CD14-positive monocyte (primary cell): ENCODE results near the gene CRISPLD2. TPM values are rescaled to one million over a fixed set of nuclear protein-coding genes. Genes with fewer than 3 reads are reported as not detected.
A peak's percentile ranks its signal among the peaks of the same experiment; 100 is the strongest.
"Not testable (repeated sequence)": the region's sequence is repeated elsewhere in the genome, so short reads cannot be mapped to it uniquely, and the experiment has no call there.

Experiments used
- DNase-seq, 3 donors: peaks; one replicate each; pipeline ENCODE4 v3.0.0-alpha.2; 2011 to 2022
- H2AFZ ChIP-seq: 2 replicates; pipeline ENCODE4 v1.6.0; 2012; ENCODE audit warnings: mild to moderate bottlenecking, low read depth, low read length, inconsistent platforms; ENCODE audit not compliant: insufficient read depth, poor library complexity, severe bottlenecking
- H3K27ac ChIP-seq, 2 donors: 1 replicate in 1 of 2; 2 replicates in 1 of 2; pipeline ENCODE4 v1.5.1; 2012 to 2013; ENCODE audit warnings: low read length in 2 of 2, control low read depth in 1 of 2, inconsistent platforms in 1 of 2, low read depth in 1 of 2, mild to moderate bottlenecking in 1 of 2
- H3K27me3 ChIP-seq, 2 donors: one replicate each; pipeline versions ENCODE4 v1.6.0 to v1.6.1; 2011 to 2013; ENCODE audit warnings: low read length in 2 of 2; ENCODE audit not compliant: control insufficient read depth in 2 of 2, insufficient read depth in 2 of 2
- H3K36me3 ChIP-seq, 2 donors: replicated peaks in 1 of 2; 1 replicate in 1 of 2; 2 replicates in 1 of 2; pipeline versions ENCODE4 v1.5.1 to v1.6.1; 2012 to 2013; ENCODE audit warnings: low read length in 2 of 2, control low read depth in 1 of 2, inconsistent platforms in 1 of 2, mild to moderate bottlenecking in 1 of 2; ENCODE audit not compliant: insufficient read depth in 2 of 2, control insufficient read depth in 1 of 2
- H3K4me1 ChIP-seq, 2 donors: 1 replicate in 1 of 2; 2 replicates in 1 of 2; pipeline versions ENCODE4 v1.5.1 to v1.6.1; 2012 to 2013; ENCODE audit warnings: low read length in 2 of 2, control low read depth in 1 of 2, inconsistent platforms in 1 of 2, mild to moderate bottlenecking in 1 of 2, moderate library complexity in 1 of 2; ENCODE audit not compliant: insufficient read depth in 2 of 2, control insufficient read depth in 1 of 2
- H3K4me2 ChIP-seq: replicated peaks from 2 replicates; pipeline ENCODE3; 2012; ENCODE audit warnings: low read length, moderate library complexity, mild to moderate bottlenecking; ENCODE audit not compliant: poor library complexity, severe bottlenecking; ENCODE audit errors: extremely low read depth
- H3K4me3 ChIP-seq, 3 experiments: fragments of 200-600 bp in 1 of 3; sonication (generic) in 1 of 3; replicated peaks in 1 of 3; 1 replicate in 2 of 3; 2 replicates in 1 of 3; pipeline ENCODE4 v1.5.1; 2011 to 2013; ENCODE audit warnings: low read length in 3 of 3, mild to moderate bottlenecking in 3 of 3, control low read depth in 2 of 3, low read depth in 2 of 3, inconsistent platforms in 1 of 3, moderate library complexity in 1 of 3
- H3K79me2 ChIP-seq: 2 replicates; pipeline ENCODE4 v1.6.0; 2012; ENCODE audit warnings: mild to moderate bottlenecking, control low read depth, inconsistent platforms, low read length, moderate library complexity; ENCODE audit not compliant: insufficient read depth
- H3K9ac ChIP-seq: 2 replicates; pipeline ENCODE4 v1.6.0; 2017; ENCODE audit warnings: low read length, mild to moderate bottlenecking; ENCODE audit not compliant: insufficient read depth, poor library complexity, severe bottlenecking
- H3K9me3 ChIP-seq, 2 donors: replicated peaks in 1 of 2; 1 replicate in 1 of 2; 2 replicates in 1 of 2; pipeline versions ENCODE4 v1.5.1 to v1.6.1; 2012 to 2013; ENCODE audit warnings: low read length in 2 of 2, control low read depth in 1 of 2; ENCODE audit not compliant: control insufficient read depth in 1 of 2, insufficient read depth in 1 of 2
- H4K20me1 ChIP-seq: 2 replicates; pipeline ENCODE4 v1.6.0; 2012; ENCODE audit warnings: mild to moderate bottlenecking, low read length, control low read depth, moderate library complexity; ENCODE audit not compliant: insufficient read depth
- H3K27ac Mint-ChIP-seq, 7 donors: one replicate each; pipeline ENCODE4 v1.8.0; 2020; ENCODE audit warnings: mild to moderate bottlenecking in 7 of 7, mixed read lengths in 7 of 7, moderate library complexity in 6 of 7, inconsistent platforms in 2 of 7
- H3K27me3 Mint-ChIP-seq, 3 donors: one replicate each; pipeline ENCODE4 v1.8.0; 2021 to 2022; ENCODE audit warnings: low read depth in 3 of 3, mild to moderate bottlenecking in 3 of 3, mixed read lengths in 3 of 3, moderate library complexity in 3 of 3, inconsistent platforms in 1 of 3
- H3K36me3 Mint-ChIP-seq, 2 donors: one replicate each; pipeline ENCODE4 v1.8.0; 2020; ENCODE audit warnings: mixed read lengths in 2 of 2, inconsistent platforms in 1 of 2, mild to moderate bottlenecking in 1 of 2
- H3K4me1 Mint-ChIP-seq: one replicate; pipeline ENCODE4 v1.8.0; 2020; ENCODE audit warnings: mild to moderate bottlenecking, mixed read lengths
- H3K4me3 Mint-ChIP-seq, 2 donors: one replicate each; pipeline ENCODE4 v1.8.0; 2020; ENCODE audit warnings: mild to moderate bottlenecking in 2 of 2, mixed read lengths in 2 of 2, moderate library complexity in 1 of 2
- H3K9me3 Mint-ChIP-seq, 7 donors: one replicate each; pipeline ENCODE4 v1.8.0; 2020 to 2022; ENCODE audit warnings: mixed read lengths in 7 of 7, mild to moderate bottlenecking in 6 of 7, moderate library complexity in 6 of 7, inconsistent platforms in 2 of 7
- WGBS: methylation state at CpG from one replicate; pipeline ENCODE4 v1.1.5; 2013; ENCODE audit warnings: missing lambda C conversion rate; ENCODE audit not compliant: insufficient coverage; 5-methylcytosine and 5-hydroxymethylcytosine counted together
- intact Hi-C, 2 donors: fragments of 100-400 bp; cut with micrococcal nuclease; formaldehyde crosslinking; loops; one replicate each; pipeline versions ENCODE4 v1.15.0 to v1.15.1; 2023
- polyA plus RNA-seq, 3 donors: library from polyadenylated mRNA; depleted of rRNA in 1 of 3; unstranded in 2 of 3; stranded (reverse) in 1 of 3; fragments of 300-500 nt in 2 of 3; fragments of >200 nt in 1 of 3; fragmentation: Illumina TruSeq in 2 of 3; gene quantifications; 1 replicate in 2 of 3; 2 replicates in 1 of 3; pipeline ENCODE4 v1.2.3, GENCODE V29; 2012 to 2021
- TF ChIP-seq, protein P1 (sequence below): fragments of 200-600 bp; IDR thresholded peaks from one replicate; pipeline ENCODE4 v1.8.0; 2022; ENCODE audit warnings: antibody characterized with exemption, mild to moderate bottlenecking

CRISPLD2 gene
- polyA plus RNA-seq, 3 donors: 40.7 to 90.4 (median 69.0) TPM

DNA sequence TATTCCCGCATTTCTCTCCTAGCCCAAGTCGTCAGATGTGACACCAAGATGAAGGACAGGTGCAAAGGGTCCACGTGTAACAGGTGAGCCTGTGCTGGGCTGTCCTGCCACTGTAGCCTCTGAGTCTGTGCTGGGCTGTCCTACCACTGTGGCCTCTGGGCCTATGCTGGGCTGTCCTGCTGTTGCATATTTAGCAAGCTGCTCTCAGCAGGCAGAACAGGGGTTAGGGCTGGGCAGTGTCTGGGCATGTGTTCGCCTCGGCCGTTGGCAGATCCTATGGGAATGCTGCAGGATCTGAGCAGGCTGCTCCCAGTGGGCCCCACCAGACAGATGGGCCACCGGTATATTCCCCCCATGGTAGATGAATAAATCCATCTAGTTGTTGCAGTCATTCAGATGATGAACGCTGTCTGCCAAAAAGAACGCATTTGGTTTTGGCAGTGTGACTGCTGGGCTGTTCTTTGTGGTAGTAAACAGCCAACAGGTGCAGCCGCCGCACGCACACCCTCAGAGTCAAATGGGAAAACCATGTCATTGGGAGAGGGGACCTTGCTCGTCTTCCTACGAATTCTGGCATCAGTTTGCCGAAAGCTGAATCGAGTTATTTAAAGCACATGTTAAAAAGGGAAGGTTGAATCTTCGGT lies 49.2 kb downstream of the CRISPLD2 start:
- no peaks in the 10 kb centered on the region for H3K27me3 ChIP-seq
- TF ChIP-seq, protein P1, sequence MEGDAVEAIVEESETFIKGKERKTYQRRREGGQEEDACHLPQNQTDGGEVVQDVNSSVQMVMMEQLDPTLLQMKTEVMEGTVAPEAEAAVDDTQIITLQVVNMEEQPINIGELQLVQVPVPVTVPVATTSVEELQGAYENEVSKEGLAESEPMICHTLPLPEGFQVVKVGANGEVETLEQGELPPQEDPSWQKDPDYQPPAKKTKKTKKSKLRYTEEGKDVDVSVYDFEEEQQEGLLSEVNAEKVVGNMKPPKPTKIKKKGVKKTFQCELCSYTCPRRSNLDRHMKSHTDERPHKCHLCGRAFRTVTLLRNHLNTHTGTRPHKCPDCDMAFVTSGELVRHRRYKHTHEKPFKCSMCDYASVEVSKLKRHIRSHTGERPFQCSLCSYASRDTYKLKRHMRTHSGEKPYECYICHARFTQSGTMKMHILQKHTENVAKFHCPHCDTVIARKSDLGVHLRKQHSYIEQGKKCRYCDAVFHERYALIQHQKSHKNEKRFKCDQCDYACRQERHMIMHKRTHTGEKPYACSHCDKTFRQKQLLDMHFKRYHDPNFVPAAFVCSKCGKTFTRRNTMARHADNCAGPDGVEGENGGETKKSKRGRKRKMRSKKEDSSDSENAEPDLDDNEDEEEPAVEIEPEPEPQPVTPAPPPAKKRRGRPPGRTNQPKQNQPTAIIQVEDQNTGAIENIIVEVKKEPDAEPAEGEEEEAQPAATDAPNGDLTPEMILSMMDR: no peak
- no peaks in the 10 kb centered on the region for H3K4me1 ChIP-seq
- H3K36me3 ChIP-seq: peaks cover 62 to 94% of the 10 kb centered on the region in 2 donors
- no peaks in the 10 kb centered on the region for H3K4me1 Mint-ChIP-seq
- no peak overlapping the region for H3K4me2 ChIP-seq
- H3K9me3 Mint-ChIP-seq: peaks cover 0 to 4% (median 0%) of the 10 kb centered on the region in 7 donors
- no peak overlapping the region for H3K4me3 Mint-ChIP-seq
- WGBS: 98% methylated on average over 16 of the region's 17 CpGs
- intact Hi-C loops: no loop called here
- H4K20me1 ChIP-seq: no peaks in the 10 kb centered on the region
- H3K9me3 ChIP-seq: no peaks in the 10 kb centered on the region
- peaks cover 6 to 9% (median 8%) of the 10 kb centered on the region in 3 donors for H3K27me3 Mint-ChIP-seq
- H3K4me3 ChIP-seq: no peak overlapping the region
- H2AFZ ChIP-seq: no peak overlapping the region
- peaks cover 85 to 97% of the 10 kb centered on the region in 2 donors for H3K36me3 Mint-ChIP-seq
- no peaks in the 10 kb centered on the region for H3K79me2 ChIP-seq
- H3K27ac ChIP-seq: no peak overlapping the region
- H3K9ac ChIP-seq: no peak overlapping the region
- no peak overlapping the region for H3K27ac Mint-ChIP-seq
- no peak for DNase-seq

DNA sequence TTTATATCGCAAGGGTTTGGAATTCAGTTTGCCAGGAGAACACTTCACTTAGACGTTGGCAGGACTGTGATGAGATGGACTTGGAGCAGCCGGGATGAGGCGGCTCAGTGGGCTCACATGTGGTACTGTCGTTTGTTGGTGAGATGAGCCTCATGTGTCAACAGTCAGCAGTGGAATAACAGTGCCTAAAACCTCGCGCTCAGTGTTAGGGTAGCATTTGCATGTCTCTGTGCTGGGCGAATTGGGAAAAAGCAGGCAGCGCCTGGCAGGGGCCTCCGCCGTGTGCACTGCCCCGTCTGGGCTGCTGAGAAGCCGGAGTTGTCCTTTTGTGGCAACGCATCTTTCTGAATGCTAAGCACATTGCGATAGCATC lies 49.7 kb downstream of the CRISPLD2 start:
- no peak overlapping the region for H2AFZ ChIP-seq
- H3K9ac ChIP-seq: no peak overlapping the region
- Mint-ChIP-seq H3K27me3 (peaks cover 5 to 9% (median 6%) of the 10 kb centered on the region in 3 donors), H3K27ac (no peak overlapping the region), H3K9me3 (peaks cover 0 to 7% (median 3%) of the 10 kb centered on the region in 7 donors), H3K4me1 (no peaks in the 10 kb centered on the region), H3K4me3 (no peak overlapping the region), H3K36me3 (peaks cover 86 to 97% of the 10 kb centered on the region in 2 donors)
- no peak overlapping the region for H3K27ac ChIP-seq
- no peaks in the 10 kb centered on the region for H4K20me1 ChIP-seq
- no peaks in the 10 kb centered on the region for H3K27me3 ChIP-seq
- no peaks in the 10 kb centered on the region for H3K9me3 ChIP-seq
- no peaks in the 10 kb centered on the region for H3K4me1 ChIP-seq
- peaks cover 62 to 94% of the 10 kb centered on the region in 2 donors for H3K36me3 ChIP-seq
- TF ChIP-seq, protein P1: no peak
- H3K4me2 ChIP-seq: no peak overlapping the region
- no peak for DNase-seq
- intact Hi-C loops: no loop called here
- WGBS: 94% methylated on average over 13 of the region's 15 CpGs
- no peak overlapping the region for H3K4me3 ChIP-seq
- H3K79me2 ChIP-seq: no peaks in the 10 kb centered on the region

DNA sequence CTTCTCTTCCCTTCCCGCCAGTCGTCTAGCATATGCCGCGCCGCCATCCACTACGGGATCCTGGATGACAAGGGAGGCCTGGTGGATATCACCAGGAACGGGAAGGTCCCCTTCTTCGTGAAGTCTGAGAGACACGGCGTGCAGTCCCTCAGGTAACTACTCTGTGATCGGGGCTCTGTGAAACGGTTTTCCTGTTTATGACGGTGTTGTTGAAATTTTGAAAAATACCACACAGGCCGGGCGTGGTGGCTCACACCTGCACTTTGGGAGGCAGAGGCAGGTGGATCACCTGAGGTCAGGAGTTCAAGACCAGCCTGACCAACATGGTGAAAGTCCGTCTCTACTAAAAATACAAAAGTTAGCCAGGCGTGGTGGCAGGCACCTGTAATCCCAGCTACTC lies 53.2 kb downstream of the CRISPLD2 start:
- not testable (repeated sequence) for DNase-seq, H3K79me2 ChIP-seq
- 96% methylated on average over 17 of the region's 17 CpGs for WGBS

More for the DNA sequence above, 53.2 kb downstream of the CRISPLD2 start:
- H4K20me1 ChIP-seq, intact Hi-C loops, H3K4me3 ChIP-seq, H3K9me3 Mint-ChIP-seq, H3K27me3 ChIP-seq, H3K4me2 ChIP-seq, H3K4me1 Mint-ChIP-seq, H3K27me3 Mint-ChIP-seq, H3K4me3 Mint-ChIP-seq, H3K9me3 ChIP-seq, H3K4me1 ChIP-seq, H3K27ac ChIP-seq, H3K9ac ChIP-seq, H2AFZ ChIP-seq: not testable (repeated sequence)
- peaks cover 58 to 96% of the 10 kb centered on the region in 2 donors for H3K36me3 ChIP-seq
- Mint-ChIP-seq H3K36me3 (peaks cover 76 to 97% of the 10 kb centered on the region in 2 donors), H3K27ac (peak overlapping the region in 1 of 7 donors; percentile 50)
